Measurements from ENCODE around the gene SPTBN1.

DNA sequence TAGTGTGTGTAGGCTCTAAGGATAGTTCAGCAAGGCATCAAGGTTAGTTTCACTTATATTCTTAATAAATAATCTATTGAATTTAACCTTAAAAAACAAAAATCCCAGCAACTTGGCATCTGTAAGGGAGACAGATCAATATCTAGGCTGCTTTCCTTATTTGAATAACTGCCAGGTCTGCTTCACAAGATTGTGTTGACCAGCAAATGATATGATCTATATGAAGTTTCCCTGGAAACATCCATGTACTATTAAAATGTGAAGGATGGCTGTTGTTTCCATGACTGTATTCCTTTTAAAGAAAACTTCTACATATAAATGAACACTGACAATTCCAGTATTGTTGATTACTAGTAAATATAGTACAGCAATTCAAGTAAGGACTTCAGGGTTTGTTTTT, 109.4 kb downstream of the SPTBN1 start:
- TF ChIP-seq, protein P1, sequence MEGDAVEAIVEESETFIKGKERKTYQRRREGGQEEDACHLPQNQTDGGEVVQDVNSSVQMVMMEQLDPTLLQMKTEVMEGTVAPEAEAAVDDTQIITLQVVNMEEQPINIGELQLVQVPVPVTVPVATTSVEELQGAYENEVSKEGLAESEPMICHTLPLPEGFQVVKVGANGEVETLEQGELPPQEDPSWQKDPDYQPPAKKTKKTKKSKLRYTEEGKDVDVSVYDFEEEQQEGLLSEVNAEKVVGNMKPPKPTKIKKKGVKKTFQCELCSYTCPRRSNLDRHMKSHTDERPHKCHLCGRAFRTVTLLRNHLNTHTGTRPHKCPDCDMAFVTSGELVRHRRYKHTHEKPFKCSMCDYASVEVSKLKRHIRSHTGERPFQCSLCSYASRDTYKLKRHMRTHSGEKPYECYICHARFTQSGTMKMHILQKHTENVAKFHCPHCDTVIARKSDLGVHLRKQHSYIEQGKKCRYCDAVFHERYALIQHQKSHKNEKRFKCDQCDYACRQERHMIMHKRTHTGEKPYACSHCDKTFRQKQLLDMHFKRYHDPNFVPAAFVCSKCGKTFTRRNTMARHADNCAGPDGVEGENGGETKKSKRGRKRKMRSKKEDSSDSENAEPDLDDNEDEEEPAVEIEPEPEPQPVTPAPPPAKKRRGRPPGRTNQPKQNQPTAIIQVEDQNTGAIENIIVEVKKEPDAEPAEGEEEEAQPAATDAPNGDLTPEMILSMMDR (IDR thresholded peaks at IDR 0.05): no peak
- TF ChIP-seq POLR2A (IDR thresholded peaks at IDR 0.05): no peak
